ENCODE measurements around the gene MAP3K21.
A peak's percentile ranks its signal among the peaks of the same experiment; 100 is the strongest.

The MAP3K21 gene

DNA sequence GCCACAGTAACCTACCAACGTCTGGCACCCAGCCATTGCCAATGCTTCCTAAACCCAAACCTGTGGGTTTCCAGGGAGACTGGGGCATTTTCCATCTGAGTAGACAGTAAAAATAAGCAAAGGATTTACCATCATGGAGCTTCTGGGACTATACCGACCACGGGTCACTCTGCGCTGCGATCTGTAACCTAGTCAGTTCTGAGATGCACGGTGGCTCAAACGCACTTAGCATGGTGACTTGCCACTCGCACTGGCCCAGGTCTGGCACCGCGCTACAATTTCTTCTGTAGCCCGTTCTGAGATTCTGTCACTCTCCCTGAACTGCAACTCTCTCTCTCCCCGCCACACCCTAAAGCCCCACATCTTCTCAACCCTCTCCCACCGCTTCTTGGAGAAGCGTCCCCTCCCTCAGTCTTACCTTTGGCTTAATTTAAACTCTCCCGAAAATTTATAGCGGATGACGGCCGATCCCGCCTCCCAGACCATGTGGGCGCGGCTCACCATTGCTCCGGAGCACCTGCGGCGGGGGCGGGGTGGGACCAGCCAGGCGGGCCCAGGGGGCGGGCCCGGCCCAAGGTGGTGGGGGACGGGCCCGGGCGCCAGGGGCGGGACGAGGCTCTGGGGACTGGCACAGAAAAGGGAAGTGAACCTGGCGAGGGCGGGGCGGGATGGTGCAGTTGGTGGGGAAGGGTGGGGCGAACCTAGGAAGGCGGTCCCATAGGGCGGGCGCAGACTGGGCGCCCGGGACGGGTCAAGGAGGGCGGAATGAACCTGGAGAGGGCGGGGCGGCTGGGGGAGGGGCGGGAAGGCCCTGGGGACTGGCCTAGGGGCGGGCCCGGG, 493 bp upstream of the MAP3K21 start:
- DNase-seq = peak; percentile 76

- peak; percentile 9 for DNase-seq
These were observed 808 bp downstream of the MAP3K21 start for GRCh38 chr1:233328142-233328921.

- no peak for DNase-seq
These were observed 4.4 kb downstream of the MAP3K21 start for GRCh38 chr1:233331676-233332519.

GRCh38 chr1:233333086-233333485, 5.6 kb downstream of the MAP3K21 start:
- DNase-seq = no peak

- no peak for DNase-seq
These were observed 6.6 kb downstream of the MAP3K21 start for GRCh38 chr1:233334092-233334491.

DNA sequence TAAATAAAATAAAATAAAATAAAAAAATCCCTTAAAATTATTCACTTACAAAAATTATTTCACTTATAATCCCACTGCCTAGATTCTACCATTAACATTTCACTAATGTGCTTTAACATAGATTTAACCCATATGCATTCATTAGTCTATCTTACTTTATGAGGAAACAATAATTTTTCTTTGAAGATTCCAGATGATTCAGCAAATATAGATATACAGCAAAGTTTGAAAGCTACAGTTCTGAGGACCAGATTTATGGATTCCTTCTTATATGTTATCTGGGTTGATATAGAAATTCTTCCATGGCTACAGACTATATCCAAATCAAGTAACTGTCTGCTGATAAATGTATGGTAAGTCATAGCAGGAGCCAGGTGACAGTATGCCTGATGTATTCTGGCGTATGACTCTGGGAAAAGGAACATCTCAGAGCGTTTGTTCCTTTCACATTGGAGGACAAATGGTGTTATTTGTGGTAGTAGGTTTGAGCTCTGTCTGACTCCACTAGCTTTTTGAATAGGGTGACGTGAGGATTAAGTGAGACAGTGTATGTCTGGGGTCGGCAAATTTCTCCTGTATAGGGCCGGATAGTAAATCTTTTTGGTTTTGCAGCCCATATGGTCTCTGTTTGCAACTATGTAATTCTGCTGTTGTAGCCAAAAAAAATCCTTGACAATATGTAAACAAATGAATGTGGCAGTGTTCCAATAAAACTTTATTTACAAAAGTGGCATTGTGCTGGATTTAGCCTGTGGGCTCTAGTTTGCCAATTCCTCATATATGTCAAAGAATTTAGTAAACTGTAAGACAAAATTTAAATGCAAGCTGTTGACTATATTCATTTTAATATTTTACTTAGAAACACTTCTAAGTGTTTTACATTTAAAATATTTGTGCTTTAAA, 9.3 kb downstream of the MAP3K21 start:
- DNase-seq = no peak

- DNase-seq = no peak
These were observed 10.0 kb downstream of the MAP3K21 start for GRCh38 chr1:233337505-233337904.

- no peak for DNase-seq
These were observed 10.6 kb downstream of the MAP3K21 start for GRCh38 chr1:233338102-233338501.

- no peak for DNase-seq
These were observed 12.6 kb downstream of the MAP3K21 start for GRCh38 chr1:233340031-233340555.

GRCh38 chr1:233340966-233341516, 13.5 kb downstream of the MAP3K21 start:
- no peak for DNase-seq

DNA sequence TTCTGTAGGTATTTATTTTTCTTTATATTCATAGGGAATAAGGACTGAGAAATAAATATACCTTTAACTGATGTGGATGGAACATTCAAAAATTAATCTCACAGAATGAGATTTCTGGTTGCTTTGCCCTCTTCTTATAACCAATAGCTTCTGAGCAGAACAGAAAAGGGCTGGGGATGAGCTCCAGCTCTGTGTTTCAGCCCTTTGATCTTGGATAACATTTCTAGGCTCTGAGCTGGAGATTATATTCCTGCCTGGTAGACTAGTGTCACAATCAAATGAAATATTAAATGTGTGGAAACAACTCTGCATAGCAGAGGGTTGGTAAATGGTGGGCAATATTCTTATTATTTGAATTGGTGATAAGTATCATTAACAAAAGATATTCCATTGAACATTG, 14.6 kb downstream of the MAP3K21 start:
- DNase-seq = no peak

DNA sequence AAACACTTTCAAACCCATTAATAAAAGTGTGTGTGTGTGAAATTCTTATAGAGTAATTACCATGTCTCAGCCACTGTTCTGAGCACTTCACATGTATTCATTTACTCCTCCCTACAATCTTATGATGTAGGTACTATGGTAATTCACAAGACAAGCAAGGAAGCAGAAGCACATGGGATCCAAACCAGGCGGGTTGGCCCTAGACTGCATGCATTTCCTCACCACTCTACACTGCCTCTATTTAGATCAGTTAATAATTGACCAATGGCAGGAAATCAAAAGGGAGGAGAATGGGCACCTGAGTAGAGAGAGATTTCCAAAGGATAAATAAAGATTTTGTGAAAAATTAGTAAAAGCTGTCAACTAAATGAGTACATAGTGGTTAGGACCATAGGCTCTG, 15.7 kb downstream of the MAP3K21 start:
- no peak for DNase-seq

- DNase-seq = no peak
These were observed 19.8 kb downstream of the MAP3K21 start for GRCh38 chr1:233347338-233347737.

- no peak for DNase-seq
These were observed 21.6 kb downstream of the MAP3K21 start for GRCh38 chr1:233349137-233349536.

GRCh38 chr1:233354983-233355382, 27.5 kb downstream of the MAP3K21 start:
- DNase-seq = no peak

DNA sequence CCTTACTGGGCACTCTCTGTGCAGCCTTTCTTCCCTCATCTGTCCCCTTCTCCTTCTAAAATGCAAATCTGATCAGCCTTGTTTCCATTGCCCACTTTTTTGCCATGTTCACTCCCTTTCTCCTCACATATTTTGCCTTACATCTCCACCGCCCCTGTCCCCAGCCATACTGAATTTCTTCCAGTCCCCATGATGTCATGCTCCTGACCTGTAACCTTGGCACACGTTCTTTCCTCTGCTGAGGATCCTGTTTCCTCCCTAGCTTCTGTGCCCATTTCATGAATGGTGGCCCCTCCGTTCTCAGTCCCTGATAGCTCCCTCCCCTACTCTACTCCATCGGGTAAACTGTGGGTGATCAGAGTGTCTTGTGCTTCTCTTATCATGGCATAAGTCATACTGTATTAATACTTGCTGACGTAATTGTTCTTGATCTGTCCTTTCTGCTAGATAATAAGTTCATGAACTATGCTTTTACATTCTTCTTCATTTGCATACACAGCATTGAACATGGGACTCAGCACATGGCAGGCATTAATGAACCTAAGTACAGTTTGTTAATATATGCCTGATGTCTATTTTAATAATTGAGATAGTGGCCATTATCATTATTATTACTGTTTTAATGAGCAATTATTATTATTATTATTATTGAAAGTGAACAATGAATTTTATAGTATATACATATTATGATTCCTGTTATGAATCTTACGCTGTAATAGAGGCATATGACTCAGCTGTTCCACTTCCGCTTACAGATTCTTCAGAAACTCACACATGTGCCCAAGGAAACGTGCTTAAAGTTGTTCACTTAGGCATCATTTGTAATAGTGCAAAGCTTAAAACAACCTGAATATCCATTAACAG, 28.5 kb downstream of the MAP3K21 start:
- no peak for DNase-seq

DNA sequence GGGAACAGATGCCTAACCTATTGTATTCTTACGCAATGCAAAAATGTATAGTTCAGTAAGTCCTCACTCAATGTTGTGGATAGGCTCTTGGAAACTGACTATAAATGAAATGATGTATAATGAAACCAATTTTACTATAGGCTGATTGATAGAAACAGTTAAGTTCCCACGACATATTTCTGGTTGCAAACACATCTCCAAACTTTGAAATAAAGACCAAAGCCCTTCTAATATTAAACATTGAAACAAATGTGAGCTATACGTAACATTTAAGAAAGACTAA, 29.1 kb downstream of the MAP3K21 start:
- no peak for DNase-seq

DNA sequence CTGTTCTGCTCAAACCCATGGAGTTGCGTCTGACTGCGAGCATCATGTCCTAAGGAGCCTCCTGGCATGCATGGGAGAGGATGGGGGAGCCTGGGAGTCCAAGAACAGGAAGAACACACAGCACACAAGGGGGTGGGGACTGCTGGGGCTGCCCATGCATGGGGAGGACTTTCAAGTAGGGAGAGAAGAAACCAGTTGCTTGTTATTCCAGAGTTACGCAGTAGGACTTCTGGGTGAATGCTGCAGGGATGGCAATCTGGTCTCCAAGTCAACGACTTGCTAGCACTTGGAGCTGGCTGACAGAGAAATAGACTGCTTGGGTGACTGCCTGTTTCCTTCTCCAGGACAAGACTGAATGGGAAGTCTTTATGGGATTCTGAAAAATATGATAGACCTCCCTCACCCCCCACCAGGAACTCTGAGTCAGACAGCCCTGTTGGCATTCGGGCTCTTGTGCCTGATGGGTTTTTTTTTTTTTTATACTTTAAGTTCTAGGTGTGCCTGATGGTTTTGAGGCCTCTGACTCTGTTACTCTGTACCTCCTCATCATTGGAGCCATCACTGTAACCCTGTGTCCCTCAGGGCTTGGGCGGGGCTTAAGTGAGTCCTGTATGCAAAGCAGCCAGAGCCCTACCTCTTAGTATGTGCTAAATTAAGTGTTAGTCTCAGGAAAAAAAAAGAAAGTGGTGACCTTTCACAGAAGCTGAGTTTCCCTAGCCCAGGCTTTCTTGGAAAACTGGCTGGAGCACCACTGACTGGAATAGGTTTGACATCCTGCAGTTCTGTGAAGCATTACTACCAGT, 30.3 kb downstream of the MAP3K21 start:
- no peak for DNase-seq

- DNase-seq = no peak
These were observed 31.9 kb downstream of the MAP3K21 start for GRCh38 chr1:233359431-233359830.

DNA sequence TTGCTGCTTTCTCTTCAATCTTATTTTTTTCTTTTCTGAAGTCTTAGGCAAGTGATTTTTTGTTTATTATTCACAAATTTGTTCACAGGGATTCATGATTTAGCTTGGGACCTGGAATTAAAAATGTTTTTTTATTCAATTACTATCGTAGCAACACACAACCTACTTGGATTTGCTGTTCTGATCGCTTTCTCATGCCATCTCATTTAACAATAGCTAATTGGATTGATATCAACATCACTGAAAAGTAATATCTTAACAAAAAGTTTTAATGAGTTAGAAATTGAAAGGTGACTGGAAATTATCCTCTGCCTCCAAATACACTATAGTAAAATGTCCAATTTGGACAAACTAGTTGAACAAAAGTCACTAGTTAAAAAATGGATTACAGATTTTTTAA, 32.4 kb downstream of the MAP3K21 start:
- no peak for DNase-seq

Measured in activated CD4-positive, alpha-beta T cell treated with anti-CD3 and anti-CD28 coated beads for 1 hour (primary cell).